Stimulated activated CD4-positive, alpha-beta T cell treated with anti-CD3 and anti-CD28 coated beads, Interleukin-4, amount 100 ng/mL, for 4 hours (primary cell): ENCODE measurements around the gene PIK3C2G.

ENCODE experiments used
- DNase-seq, 2 experiments: peaks; one replicate each; pipeline ENCODE4 v3.0.0-alpha.2; 2020

Gene PIK3C2G

DNA sequence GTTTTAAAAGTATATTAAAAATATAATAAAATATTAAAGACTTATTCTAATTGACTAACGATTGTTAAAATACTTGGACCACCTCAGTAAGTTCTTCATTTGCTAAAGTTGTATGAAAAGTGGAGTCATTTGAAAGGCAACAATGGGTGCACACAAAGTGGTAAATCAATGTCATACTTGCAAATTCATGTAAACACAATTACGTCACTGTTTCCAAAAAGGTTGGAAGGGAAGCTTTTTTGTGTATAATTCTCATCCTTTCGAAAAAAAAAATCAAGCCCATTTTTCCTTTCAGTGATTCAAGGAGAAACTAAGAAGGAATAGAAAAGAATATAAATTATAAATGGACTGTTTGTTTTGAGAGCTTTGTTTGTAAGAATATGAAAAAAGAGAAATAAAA is 166.2 kb downstream of the PIK3C2G start:
- no peak for DNase-seq

- no peak for DNase-seq
These were observed 167.1 kb downstream of the PIK3C2G start for GRCh38 chr12:18428416-18428815.

GRCh38 chr12:18429366-18429765 is 168.0 kb downstream of the PIK3C2G start:
- no peak for DNase-seq

- no peak for DNase-seq
These were observed 169.2 kb downstream of the PIK3C2G start for GRCh38 chr12:18430425-18431048.

DNA sequence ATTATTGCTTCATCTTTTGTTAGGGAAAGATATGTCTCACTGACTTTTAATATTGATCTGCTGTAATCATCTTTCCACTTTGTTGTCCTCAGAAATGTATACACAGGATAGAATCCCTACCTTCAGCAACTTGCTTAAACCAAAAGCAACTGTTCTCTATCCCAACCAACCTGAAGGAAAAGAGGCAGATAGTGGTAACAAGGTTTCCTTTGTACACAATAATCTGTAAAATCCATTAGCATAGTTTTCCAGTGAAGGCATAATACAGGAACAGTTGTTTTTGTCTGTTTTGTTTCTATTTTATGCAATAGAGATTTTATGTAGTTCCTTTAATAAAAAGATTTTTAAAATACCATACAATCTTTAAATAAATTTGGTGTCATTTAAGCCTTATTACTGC is 170.5 kb downstream of the PIK3C2G start:
- no peak for DNase-seq

- no peak for DNase-seq
These were observed 170.9 kb downstream of the PIK3C2G start for GRCh38 chr12:18432206-18432605.

GRCh38 chr12:18436170-18436569 is 174.9 kb downstream of the PIK3C2G start:
- no peak for DNase-seq

DNA sequence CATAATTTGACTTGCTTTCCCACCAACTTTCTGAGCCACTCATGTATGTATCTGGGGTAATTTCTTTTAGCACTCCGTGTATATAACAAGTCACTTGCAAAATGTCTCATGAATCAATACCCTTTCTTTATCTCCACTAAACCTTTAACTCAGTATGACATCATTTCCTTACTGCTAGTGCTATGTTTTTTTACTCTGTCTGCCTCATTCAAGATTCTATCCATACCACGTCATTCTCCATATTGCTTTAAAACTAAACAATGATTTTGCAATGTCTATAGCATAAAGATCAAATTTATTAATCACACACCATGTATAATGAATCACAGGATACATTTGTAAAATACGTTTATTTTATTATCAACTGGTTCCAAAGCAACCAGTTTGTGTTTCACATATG is 178.2 kb downstream of the PIK3C2G start:
- no peak for DNase-seq

- no peak for DNase-seq
These were observed 182.6 kb downstream of the PIK3C2G start for GRCh38 chr12:18443768-18444437.

- DNase-seq, result no peak
These were observed 184.8 kb downstream of the PIK3C2G start for GRCh38 chr12:18446061-18446644.

DNA sequence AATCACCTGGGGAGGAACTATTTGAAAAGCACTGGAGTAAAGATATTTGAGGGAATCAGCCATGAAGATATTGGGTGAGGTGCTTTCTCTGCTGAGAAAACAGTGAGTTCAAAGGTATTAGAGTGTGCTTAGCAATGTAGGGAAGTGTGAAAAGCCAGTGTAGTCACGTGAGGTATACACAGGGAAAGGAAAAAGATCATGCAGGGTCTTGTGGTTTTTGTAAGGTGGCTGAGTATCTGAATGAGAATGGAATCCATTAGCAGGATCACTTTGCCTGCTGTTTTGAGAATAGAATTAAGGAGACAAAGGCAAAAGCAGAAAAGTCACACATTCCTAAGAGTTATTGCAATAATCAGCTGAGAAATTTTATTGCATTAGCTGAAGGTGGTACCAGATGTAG is 193.0 kb downstream of the PIK3C2G start:
- DNase-seq, result no peak

DNA sequence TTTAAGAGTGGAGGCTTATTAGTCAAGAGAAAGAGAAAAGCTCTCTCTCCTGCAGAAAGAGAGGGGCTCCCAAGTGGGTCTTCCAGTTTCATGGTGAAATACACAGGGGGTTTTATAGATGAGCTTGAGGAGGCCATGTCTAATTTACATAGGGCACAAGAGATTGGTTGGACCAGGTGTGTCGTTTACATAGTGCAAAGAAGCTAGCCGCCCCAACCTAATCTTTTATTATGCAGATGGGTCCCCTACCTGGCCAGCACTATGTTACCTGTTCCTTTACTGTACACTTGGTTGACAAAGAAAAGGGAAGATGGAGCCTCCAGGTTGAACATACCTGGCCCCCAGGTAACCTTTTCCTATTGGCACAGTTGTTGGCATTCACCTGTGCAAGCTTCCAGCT is 195.0 kb downstream of the PIK3C2G start:
- DNase-seq, result no peak

DNA sequence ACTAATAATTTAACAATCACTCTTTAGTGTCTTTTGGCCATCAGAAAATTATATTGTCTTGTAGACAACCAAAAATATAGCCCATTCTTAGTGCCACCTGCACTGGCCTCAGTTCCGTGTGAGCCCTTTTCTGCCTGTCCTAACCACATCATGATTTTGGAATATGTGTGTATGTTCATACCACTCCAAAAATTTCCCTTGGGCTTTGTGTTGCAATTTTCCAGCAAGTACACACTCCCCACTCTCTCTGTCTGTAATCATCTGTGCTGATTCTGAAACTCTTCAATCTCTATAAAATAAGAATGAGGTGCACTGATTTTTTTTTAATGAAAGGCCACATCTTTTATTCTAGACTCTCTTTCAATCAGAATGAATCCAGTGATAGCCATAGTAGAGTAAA is 196.0 kb downstream of the PIK3C2G start:
- no peak for DNase-seq

DNA sequence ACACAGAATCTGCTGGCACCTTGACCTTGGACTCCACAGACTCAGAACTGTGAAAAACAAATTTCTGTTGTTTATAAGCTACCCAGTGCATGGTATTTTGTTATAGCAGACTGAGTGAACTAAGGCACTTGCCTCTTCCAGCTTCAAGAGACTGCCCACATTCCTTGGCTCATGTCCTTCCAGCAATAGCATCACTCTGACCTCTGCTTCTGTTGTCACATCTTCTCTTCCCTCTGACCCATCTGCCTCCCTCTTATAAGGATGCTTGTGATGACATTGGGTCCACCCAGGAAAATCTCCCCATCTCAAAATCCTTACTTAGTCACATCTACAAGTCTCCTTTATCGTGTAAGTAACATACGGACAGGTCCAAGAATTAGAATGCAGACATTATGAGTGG is 200.4 kb downstream of the PIK3C2G start:
- no peak for DNase-seq

GRCh38 chr12:18462442-18462841 is 201.1 kb downstream of the PIK3C2G start:
- DNase-seq, result no peak

- DNase-seq, result no peak
These were observed 206.4 kb downstream of the PIK3C2G start for GRCh38 chr12:18467620-18468245.

DNA sequence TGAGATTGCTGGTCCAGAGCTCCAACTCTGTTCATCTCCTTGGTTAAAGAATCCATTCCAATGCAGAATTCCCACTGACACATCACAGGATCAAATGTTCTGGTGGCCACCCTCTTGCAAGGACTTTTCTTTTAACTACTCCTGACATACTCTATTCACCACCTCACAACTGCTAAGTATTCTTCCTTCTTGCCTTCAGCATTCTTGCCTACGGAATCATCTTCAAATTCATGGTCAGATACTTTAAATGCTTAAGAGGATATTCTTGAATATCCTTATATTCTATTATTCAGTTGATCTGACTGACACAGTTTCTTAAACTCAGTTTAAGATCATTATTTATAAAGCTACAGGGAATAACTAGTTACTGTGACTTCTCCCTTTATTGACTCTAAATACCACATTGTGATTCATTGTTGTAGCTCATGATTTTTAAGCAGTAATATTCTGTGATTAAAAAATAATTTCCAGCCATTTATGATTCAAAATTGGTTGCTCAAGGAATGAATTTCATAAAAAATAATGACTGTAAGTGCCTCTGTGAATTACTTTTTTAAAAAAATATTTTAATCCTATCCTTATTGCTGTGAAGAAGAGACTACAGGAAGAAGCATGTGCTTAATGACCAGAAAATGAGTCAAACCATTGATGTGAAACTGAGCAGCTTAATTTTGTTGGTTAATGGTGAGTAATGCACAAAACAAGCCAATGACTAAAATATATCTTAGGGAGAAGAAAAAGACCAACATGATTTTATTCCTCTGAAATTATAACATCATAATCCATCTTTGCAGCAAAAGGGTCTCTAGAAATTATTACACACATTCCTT is 207.1 kb downstream of the PIK3C2G start:
- no peak for DNase-seq

DNA sequence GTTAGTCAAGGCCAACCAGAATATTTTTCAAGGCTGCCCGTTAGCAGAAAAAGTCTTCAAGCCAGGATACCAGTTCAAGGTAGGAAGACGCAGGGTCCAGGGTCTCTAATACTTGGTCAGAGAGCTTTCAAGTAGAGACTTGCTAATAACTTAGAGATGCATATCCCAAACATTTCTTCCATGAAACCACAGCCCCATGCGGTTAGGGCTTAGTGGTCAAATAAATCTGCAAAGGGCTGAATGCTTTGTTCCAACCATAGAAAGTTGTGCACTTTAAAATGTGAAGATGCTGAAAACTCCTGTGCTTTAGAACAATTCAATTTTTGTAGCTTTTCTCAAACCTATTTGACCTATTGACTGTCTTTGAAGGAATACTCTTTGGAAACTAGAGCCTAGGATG is 208.9 kb downstream of the PIK3C2G start:
- no peak for DNase-seq

- no peak for DNase-seq
These were observed 211.0 kb downstream of the PIK3C2G start for GRCh38 chr12:18472304-18472703.

DNA sequence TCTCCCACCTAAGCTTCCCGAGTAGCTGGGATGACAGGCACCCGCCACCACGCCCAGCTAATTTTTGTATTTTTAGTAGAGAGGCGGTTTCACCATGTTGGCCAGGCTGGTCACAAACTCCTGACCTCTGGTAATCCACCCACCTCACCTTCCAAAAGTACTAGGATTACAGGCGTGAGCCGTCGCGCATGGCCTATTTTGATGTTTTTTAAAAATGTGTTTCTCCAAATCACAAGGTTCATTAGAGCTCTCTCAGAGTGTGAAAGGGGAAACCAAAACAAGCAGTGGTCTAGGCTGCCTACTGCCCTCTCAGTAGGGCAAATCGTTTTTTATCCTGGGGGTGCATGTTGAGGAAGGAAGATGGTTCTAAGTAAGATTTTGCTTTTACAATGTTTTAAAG is 211.5 kb downstream of the PIK3C2G start:
- no peak for DNase-seq

DNA sequence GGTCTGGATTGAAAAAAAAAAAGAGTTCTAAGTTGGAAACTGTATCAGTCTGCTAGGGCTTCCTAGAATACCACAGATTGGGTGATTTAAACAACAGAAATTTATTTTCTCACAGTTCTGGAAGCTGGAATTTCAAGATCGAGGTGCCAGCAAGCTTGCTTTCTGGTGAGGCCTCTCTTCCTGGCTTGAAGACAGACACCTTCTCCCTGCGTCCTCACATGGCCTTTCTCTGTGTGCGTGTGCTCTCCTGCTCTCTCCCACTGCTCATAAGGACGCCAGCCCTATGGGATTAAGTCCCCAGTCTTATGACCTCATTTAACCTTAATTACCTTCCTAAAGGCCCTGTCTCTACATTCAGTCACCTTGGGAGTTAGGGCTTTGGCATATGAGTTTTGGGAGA is 215.5 kb downstream of the PIK3C2G start:
- no peak for DNase-seq

GRCh38 chr12:18479256-18479655 is 217.9 kb downstream of the PIK3C2G start:
- DNase-seq, result no peak

- no peak for DNase-seq
These were observed 221.3 kb downstream of the PIK3C2G start for GRCh38 chr12:18482601-18483120.
